CD4-positive, alpha-beta T cell treated with Interleukin-15 for 1 hour (primary cell): ENCODE results near the gene TTLL4.

Experiments
- DNase-seq: peaks from one replicate; pipeline ENCODE4 v3.0.0-alpha.2; 2020

The TTLL4 gene

GRCh38 chr2:218785103-218785502 lies 74.5 kb downstream of the TTLL4 start:
- DNase-seq = no peak

GRCh38 chr2:218786133-218786532 lies 75.5 kb downstream of the TTLL4 start:
- no peak for DNase-seq

- DNase-seq = no peak
Observed at GRCh38 chr2:218788529-218789255, 78.1 kb downstream of the TTLL4 start.

- DNase-seq = no peak
Observed at GRCh38 chr2:218792433-218792832, 81.8 kb downstream of the TTLL4 start.

- no peak for DNase-seq
Observed at GRCh38 chr2:218796691-218797090, 86.1 kb downstream of the TTLL4 start.

- DNase-seq = no peak
Observed at GRCh38 chr2:218798767-218799504, 88.3 kb downstream of the TTLL4 start.

GRCh38 chr2:218799990-218800389 lies 89.4 kb downstream of the TTLL4 start:
- no peak for DNase-seq

- no peak for DNase-seq
Observed at GRCh38 chr2:218802386-218802994, 91.9 kb downstream of the TTLL4 start.

GRCh38 chr2:218804817-218805216 lies 94.2 kb downstream of the TTLL4 start:
- DNase-seq = no peak
